ENCODE measurements around the gene GHDC. TPM values are rescaled to one million over a fixed set of nuclear protein-coding genes. Genes with fewer than 3 reads are reported as not detected.

The GHDC gene
- total RNA-seq, 3 donors from 2014 or later: 21.9 to 22.2 (median 22.0) TPM

DNA sequence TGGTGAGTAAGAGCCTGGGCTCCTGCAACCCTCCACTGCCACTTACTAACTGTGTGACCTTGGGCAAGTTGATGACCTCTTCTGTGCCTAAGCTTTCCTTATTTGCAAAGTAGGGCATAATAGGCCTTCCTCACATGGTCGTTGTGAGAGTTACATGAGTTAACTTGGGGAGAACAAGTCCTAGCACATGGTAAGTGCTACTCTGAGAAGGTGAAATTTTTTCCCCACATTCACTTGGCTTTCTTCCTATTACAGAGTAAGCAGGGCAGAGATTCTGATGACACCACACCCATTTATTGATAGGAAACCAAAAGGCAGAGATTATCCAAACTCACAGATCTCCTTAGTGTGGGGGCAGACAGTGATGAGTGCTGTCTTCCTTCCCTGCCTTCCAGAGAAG is 15.0 kb downstream of the GHDC start:
- TF ChIP-seq, protein P1, sequence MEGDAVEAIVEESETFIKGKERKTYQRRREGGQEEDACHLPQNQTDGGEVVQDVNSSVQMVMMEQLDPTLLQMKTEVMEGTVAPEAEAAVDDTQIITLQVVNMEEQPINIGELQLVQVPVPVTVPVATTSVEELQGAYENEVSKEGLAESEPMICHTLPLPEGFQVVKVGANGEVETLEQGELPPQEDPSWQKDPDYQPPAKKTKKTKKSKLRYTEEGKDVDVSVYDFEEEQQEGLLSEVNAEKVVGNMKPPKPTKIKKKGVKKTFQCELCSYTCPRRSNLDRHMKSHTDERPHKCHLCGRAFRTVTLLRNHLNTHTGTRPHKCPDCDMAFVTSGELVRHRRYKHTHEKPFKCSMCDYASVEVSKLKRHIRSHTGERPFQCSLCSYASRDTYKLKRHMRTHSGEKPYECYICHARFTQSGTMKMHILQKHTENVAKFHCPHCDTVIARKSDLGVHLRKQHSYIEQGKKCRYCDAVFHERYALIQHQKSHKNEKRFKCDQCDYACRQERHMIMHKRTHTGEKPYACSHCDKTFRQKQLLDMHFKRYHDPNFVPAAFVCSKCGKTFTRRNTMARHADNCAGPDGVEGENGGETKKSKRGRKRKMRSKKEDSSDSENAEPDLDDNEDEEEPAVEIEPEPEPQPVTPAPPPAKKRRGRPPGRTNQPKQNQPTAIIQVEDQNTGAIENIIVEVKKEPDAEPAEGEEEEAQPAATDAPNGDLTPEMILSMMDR (IDR thresholded peaks at IDR 0.05): no peak
- Histone ChIP-seq H3K4me3 (no peak overlapping the region), H3K36me3 (ENCODE audit: low read depth) (no peaks in the 10 kb centered on the region), H3K4me1 (ENCODE audit: low read depth) (peaks cover 25% of the 10 kb centered on the region), H3K9me3 (no peaks in the 10 kb centered on the region)
- intact Hi-C loops (cut with DNase I, micrococcal nuclease): no loop called here
- ATAC-seq (no peak), DNase-seq (no peak)

DNA sequence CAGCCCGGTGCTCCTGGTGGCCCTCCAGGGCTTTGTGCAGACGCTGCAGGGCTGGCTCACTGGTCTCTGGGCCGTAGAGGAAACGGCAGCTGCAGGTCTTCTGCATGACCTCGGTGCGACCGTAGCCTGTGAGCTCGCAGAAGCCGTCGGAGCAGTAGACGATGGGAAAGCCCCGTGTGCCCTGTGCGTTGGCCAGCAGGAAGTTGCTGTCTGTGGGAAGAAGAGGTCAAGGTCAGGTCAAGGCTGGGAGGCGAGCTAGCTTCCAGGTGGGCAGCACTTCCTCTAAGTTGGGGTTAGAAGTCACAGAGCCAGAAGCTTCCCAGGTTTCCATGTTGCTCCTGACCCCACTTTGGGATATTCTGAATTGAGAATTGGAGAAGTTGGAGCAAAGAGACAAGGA is 15.5 kb downstream of the GHDC start:
- intact Hi-C loops (cut with DNase I, micrococcal nuclease): no loop called here
- no peak for ATAC-seq
- TF ChIP-seq, protein P1 (IDR thresholded peaks at IDR 0.05): no peak
- Histone ChIP-seq H3K9me3 (no peaks in the 10 kb centered on the region), H3K4me1 (ENCODE audit: low read depth) (peaks cover 22% of the 10 kb centered on the region), H3K4me3 (no peak overlapping the region), H3K36me3 (ENCODE audit: low read depth) (no peaks in the 10 kb centered on the region)
- no peak for DNase-seq

DNA sequence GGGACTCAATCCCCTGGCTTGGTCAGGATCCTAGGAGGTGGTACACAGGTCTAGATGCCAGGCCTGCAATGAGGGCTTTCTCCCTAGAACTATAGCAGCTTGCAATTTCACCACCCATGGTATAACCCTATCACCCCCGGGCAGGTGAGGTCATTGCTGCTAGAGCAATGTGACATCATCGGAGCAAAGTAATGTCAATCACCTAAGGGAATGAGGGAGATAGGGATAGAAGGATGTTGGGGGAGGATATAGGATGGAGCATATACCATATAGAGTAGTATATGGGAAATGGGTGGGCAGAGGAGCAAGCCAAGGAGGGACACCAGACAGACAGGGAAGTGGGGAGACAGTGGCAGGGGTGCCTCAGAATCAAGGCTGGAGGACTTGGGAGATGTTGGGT is 16.6 kb downstream of the GHDC start:
- ATAC-seq (no peak), DNase-seq (no peak)
- TF ChIP-seq, protein P1 (IDR thresholded peaks at IDR 0.05): no peak

DNA sequence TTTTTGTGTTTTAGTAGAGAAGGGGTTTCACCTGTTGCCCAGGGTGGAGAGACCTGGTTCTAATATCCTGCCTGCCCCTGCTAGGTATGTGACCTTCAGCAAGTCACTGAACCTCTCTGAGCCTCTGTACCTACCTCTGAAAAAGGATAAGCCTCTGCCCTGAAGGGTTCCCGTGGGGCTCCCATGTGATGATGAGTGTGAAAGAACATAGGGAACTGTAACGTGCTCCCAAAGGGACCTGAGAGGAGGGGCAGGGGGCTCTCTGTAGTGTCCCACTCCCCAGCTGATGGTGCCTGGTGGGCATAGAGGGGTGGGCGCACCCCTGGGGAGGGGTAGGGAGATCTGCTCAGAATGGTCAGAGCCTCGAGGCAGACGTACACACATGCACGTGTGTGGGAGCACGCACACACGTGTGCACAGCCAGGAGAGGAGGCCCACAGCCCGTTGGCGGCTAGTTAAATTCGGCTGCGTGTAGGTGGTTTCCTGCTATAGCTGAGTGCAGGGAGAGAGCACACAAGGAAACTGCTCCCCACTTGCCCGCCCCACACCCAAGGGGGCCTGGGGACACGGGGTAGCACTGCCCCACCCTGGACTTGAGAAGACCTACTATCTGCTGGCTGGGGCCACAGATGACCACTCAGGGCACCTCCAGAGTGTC is 20.0 kb downstream of the GHDC start:
- no peaks in the 10 kb centered on the region for H3K9me3 ChIP-seq
- ATAC-seq (no peak), DNase-seq (no peak)
- no peak overlapping the region for H3K4me3 ChIP-seq
- intact Hi-C loops (cut with DNase I, micrococcal nuclease): no loop called here
- H3K4me1 ChIP-seq (ENCODE audit: low read depth): no peaks in the 10 kb centered on the region
- TF ChIP-seq, protein P1 (IDR thresholded peaks at IDR 0.05): no peak
- H3K36me3 ChIP-seq (ENCODE audit: low read depth): no peaks in the 10 kb centered on the region

More for the DNA sequence above, 16.6 kb downstream of the GHDC start:
- Histone ChIP-seq H3K36me3 (ENCODE audit: low read depth) (no peaks in the 10 kb centered on the region), H3K9me3 (no peaks in the 10 kb centered on the region), H3K4me3 (no peak overlapping the region), H3K4me1 (ENCODE audit: low read depth) (peaks cover 12% of the 10 kb centered on the region)
- intact Hi-C loops (cut with DNase I, micrococcal nuclease): no loop called here

DNA sequence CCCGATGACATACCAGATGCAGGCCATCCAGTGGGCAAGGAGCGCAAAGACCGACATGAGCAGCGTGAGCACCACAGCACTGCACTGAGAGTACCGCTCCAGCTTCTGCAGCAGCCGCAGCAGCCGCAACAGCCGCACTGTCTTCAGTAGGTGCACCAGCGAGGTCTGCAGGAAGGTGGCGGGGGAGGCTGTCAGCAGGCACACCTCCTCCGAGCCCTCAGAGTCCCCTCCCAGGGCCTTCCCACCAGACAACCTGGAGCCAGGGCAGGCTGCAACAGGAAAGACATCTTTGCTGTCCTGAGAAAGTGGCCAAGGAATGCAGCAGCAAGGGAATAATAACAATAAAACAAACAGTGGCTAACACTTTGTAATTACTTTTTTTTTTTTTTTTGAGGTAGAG is 22.5 kb downstream of the GHDC start:
- TF ChIP-seq, protein P1 (IDR thresholded peaks at IDR 0.05): no peak
- H3K9me3 ChIP-seq: no peaks in the 10 kb centered on the region
- no peaks in the 10 kb centered on the region for H3K36me3 ChIP-seq (ENCODE audit: low read depth)
- no peaks in the 10 kb centered on the region for H3K4me1 ChIP-seq (ENCODE audit: low read depth)
- ATAC-seq (no peak), DNase-seq (no peak)
- no peak overlapping the region for H3K4me3 ChIP-seq
- intact Hi-C loops (cut with DNase I, micrococcal nuclease): no loop called here

DNA sequence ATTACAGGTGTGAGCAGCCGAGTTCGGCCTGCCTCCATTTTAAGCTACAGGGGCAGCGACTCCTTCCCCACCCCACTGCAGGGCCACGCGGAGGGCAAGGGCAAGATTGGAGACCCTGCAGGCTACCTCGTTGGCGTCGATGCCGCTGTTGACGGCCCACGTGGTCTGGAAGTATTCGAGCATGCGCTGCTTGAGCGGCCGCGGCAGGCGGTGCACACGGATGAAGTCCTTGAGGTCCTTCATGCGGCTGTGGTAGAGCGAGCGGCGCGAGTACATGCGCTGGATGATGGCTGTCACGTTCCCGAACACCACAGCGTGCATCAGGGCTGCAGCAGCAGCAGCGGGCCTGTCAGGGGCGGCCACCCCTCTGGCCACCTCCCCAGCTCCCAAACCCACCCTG is 24.9 kb downstream of the GHDC start:
- TF ChIP-seq, protein P1 (IDR thresholded peaks at IDR 0.05): no peak

More for the DNA sequence above, 24.9 kb downstream of the GHDC start:
- intact Hi-C loops (cut with DNase I, micrococcal nuclease): no loop called here
- ATAC-seq (no peak), DNase-seq (no peak)
- Histone ChIP-seq H3K4me1 (ENCODE audit: low read depth) (no peaks in the 10 kb centered on the region), H3K36me3 (ENCODE audit: low read depth) (no peaks in the 10 kb centered on the region), H3K4me3 (no peak overlapping the region), H3K9me3 (no peaks in the 10 kb centered on the region)
